ENCODE measurements around the gene TMTC3.

DNA sequence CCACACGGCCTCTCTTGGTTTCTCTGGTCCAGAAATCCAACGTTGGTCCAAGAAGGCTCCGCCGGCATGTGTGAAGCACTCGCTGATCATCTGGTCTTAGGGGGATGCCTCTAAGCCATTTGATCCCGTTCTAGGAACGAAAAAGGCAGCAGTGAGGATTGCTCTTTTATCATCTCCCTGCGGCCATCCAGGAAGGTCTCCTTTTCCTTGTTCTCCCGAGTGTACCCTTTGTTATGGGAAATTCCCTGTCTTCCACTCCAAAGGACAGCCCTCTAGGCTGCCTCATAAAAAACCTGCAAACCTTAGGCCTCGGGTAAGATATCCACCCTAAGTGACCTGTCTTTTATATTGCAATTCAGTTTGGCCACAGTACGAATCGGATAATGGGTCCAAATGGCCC lies 85.8 kb downstream of the TMTC3 start:
- TF ChIP-seq, protein P1, sequence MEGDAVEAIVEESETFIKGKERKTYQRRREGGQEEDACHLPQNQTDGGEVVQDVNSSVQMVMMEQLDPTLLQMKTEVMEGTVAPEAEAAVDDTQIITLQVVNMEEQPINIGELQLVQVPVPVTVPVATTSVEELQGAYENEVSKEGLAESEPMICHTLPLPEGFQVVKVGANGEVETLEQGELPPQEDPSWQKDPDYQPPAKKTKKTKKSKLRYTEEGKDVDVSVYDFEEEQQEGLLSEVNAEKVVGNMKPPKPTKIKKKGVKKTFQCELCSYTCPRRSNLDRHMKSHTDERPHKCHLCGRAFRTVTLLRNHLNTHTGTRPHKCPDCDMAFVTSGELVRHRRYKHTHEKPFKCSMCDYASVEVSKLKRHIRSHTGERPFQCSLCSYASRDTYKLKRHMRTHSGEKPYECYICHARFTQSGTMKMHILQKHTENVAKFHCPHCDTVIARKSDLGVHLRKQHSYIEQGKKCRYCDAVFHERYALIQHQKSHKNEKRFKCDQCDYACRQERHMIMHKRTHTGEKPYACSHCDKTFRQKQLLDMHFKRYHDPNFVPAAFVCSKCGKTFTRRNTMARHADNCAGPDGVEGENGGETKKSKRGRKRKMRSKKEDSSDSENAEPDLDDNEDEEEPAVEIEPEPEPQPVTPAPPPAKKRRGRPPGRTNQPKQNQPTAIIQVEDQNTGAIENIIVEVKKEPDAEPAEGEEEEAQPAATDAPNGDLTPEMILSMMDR (IDR thresholded peaks at IDR 0.05) = no peak
- TF ChIP-seq, protein P2, sequence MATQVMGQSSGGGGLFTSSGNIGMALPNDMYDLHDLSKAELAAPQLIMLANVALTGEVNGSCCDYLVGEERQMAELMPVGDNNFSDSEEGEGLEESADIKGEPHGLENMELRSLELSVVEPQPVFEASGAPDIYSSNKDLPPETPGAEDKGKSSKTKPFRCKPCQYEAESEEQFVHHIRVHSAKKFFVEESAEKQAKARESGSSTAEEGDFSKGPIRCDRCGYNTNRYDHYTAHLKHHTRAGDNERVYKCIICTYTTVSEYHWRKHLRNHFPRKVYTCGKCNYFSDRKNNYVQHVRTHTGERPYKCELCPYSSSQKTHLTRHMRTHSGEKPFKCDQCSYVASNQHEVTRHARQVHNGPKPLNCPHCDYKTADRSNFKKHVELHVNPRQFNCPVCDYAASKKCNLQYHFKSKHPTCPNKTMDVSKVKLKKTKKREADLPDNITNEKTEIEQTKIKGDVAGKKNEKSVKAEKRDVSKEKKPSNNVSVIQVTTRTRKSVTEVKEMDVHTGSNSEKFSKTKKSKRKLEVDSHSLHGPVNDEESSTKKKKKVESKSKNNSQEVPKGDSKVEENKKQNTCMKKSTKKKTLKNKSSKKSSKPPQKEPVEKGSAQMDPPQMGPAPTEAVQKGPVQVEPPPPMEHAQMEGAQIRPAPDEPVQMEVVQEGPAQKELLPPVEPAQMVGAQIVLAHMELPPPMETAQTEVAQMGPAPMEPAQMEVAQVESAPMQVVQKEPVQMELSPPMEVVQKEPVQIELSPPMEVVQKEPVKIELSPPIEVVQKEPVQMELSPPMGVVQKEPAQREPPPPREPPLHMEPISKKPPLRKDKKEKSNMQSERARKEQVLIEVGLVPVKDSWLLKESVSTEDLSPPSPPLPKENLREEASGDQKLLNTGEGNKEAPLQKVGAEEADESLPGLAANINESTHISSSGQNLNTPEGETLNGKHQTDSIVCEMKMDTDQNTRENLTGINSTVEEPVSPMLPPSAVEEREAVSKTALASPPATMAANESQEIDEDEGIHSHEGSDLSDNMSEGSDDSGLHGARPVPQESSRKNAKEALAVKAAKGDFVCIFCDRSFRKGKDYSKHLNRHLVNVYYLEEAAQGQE (IDR thresholded peaks at IDR 0.05; ENCODE audit: low read depth, low read length) = no peak
- TF ChIP-seq EZH2phosphoT487 (IDR thresholded peaks at IDR 0.05; ENCODE audit: borderline replicate concordance, low read depth) = no peak
- no peak for TF ChIP-seq SMC3 (IDR thresholded peaks at IDR 0.05; ENCODE audit: low read depth, low read length)

Data from SK-N-SH (cell line).